Endothelial cell of umbilical vein (primary cell): ENCODE data around the gene ZNF365. TPM values are rescaled to one million over a fixed set of nuclear protein-coding genes. Genes with fewer than 3 reads are reported as not detected.

Experiments used
- BruUV-seq: library from RNA; stranded (reverse); fragments of 400-500 nt; replicated peaks from 2 replicates; lab custom pipeline; 2021; lab: Mats Ljungman, UMichigan
- CTCF ChIA-PET: fragments of 300-600, 350-600 bp; sonication (Branson Sonifier 250); formaldehyde crosslinking; loops from one replicate; lab custom pipeline; 2021; ENCODE audit warnings: antibody characterized with exemption, inconsistent platforms; lab: Charles Lee
- POLR2A ChIA-PET: fragments of 300-600, 350-600 bp; sonication (Branson Sonifier 250); formaldehyde crosslinking; loops from one replicate; lab custom pipeline; 2021; ENCODE audit warnings: antibody characterized with exemption, inconsistent platforms; lab: Charles Lee
- DNase-seq: peaks from one replicate; pipeline ENCODE4 v3.0.0-alpha.2; 2011; ENCODE audit warnings: low read depth, low spot score
- FAIRE-seq: peaks from 2 replicates; lab custom pipeline; 2011; peaks lifted over from hg19 to GRCh38; lab: Jason Lieb, UNC
- H2AFZ ChIP-seq: 2 replicates; pipeline ENCODE4 v1.6.0; 2012; ENCODE audit warnings: low read depth, low read length, control low read depth, inconsistent platforms
- H3K27ac ChIP-seq: 2 replicates; pipeline ENCODE4 v1.5.1; 2011; ENCODE audit warnings: low read depth, mild to moderate bottlenecking, control low read depth, low read length, moderate library complexity; ENCODE audit not compliant: insufficient read depth
- H3K27me3 ChIP-seq, 2 experiments: 2 replicates each; pipeline versions ENCODE4 v1.6.0 to v1.6.1; 2011; ENCODE audit warnings: low read length in 2 of 2, mixed read lengths in 1 of 2; ENCODE audit not compliant: control insufficient read depth in 2 of 2, insufficient read depth in 2 of 2
- H3K36me3 ChIP-seq, 2 experiments: 2 replicates in 1 of 2; 3 replicates in 1 of 2; pipeline ENCODE4 v1.5.1; 2011; ENCODE audit warnings: low read length in 2 of 2, mild to moderate bottlenecking in 1 of 2, moderate library complexity in 1 of 2; ENCODE audit not compliant: control insufficient read depth in 2 of 2, insufficient read depth in 2 of 2; ENCODE audit errors: extremely low read depth in 1 of 2
- H3K4me1 ChIP-seq: 3 replicates; pipeline ENCODE4 v1.5.1; 2011; ENCODE audit warnings: mild to moderate bottlenecking, low read length; ENCODE audit not compliant: control insufficient read depth, insufficient read depth; ENCODE audit errors: extremely low read depth
- H3K4me2 ChIP-seq: 2 replicates; pipeline ENCODE4 v1.6.1; 2011; ENCODE audit warnings: low read length, control low read depth, mixed read lengths; ENCODE audit not compliant: insufficient read depth
- H3K4me3 ChIP-seq, 3 experiments: fragments of 200-600 bp in 1 of 3; sonication (generic), shearing (Covaris generic) in 1 of 3; replicated peaks in 1 of 3; 2 replicates each; pipeline ENCODE4 v1.5.1; 2011 to 2016; ENCODE audit warnings: control low read depth in 3 of 3, low read length in 3 of 3, mild to moderate bottlenecking in 2 of 3, inconsistent platforms in 1 of 3, low read depth in 1 of 3, moderate library complexity in 1 of 3; ENCODE audit not compliant: insufficient read depth in 1 of 3
- H3K79me2 ChIP-seq: 2 replicates; pipeline ENCODE4 v1.6.0; 2012; ENCODE audit warnings: low read length, inconsistent platforms; ENCODE audit not compliant: control insufficient read depth, insufficient read depth
- H3K9ac ChIP-seq: replicated peaks from 2 replicates; pipeline ENCODE3; 2011; ENCODE audit warnings: low read length, control low read depth; ENCODE audit not compliant: insufficient read depth; ENCODE audit errors: extremely low read depth
- H3K9me1 ChIP-seq: replicated peaks from 3 replicates; pipeline ENCODE4 v1.6.0; 2011; ENCODE audit warnings: mild to moderate bottlenecking, low read length; ENCODE audit not compliant: control insufficient read depth, insufficient read depth; ENCODE audit errors: extremely low read depth
- H3K9me3 ChIP-seq: replicated peaks from 2 replicates; pipeline ENCODE4 v1.5.1; 2012; ENCODE audit warnings: low read length, inconsistent platforms; ENCODE audit not compliant: control insufficient read depth, insufficient read depth
- H4K20me1 ChIP-seq: replicated peaks from 2 replicates; pipeline ENCODE3; 2011; ENCODE audit warnings: mild to moderate bottlenecking, low read length; ENCODE audit not compliant: control insufficient read depth, insufficient read depth; ENCODE audit errors: extremely low read depth
- EZH2 ChIP-seq: IDR thresholded peaks from 2 replicates; pipeline ENCODE4 v1.6.1; 2012; ENCODE audit warnings: borderline replicate concordance, low read depth, mild to moderate bottlenecking, moderate library complexity, low read length, inconsistent platforms; ENCODE audit not compliant: severe bottlenecking
- FOS ChIP-seq: IDR thresholded peaks from 2 replicates; pipeline ENCODE4 v1.6.1; 2011; ENCODE audit warnings: mild to moderate bottlenecking, low read length, moderate library complexity, borderline replicate concordance; ENCODE audit not compliant: insufficient read depth
- MYC ChIP-seq: IDR thresholded peaks from one replicate; pipeline ENCODE4 v1.6.1; 2011; ENCODE audit warnings: mild to moderate bottlenecking, low read depth, low read length
- POLR2A ChIP-seq: IDR thresholded peaks from 2 replicates; pipeline ENCODE4 v1.6.1; 2012; ENCODE audit warnings: low read depth, mild to moderate bottlenecking, control low read depth, low read length
- dilution Hi-C: fragments of 300-500 bp; cut with MboI; formaldehyde crosslinking; loops from one replicate; pipeline ENCODE4 v1.15.0; 2019; ENCODE audit warnings: low sequenced_read_pairs; ENCODE audit not compliant: extremely low pct_ligation_motif_present
- intact Hi-C: fragments of 100-400 bp; cut with micrococcal nuclease; formaldehyde crosslinking; loops from one replicate; pipeline ENCODE4 v1.10.0; 2022
- polyA plus RNA-seq, 4 experiments: library from polyadenylated mRNA; depleted of rRNA in 3 of 4; stranded (reverse) in 3 of 4; unstranded in 1 of 4; fragments of >200 nt; gene quantifications; 2 replicates each; pipeline versions ENCODE4 v1.2.1 to v1.2.3, GENCODE V29; 2011 to 2012; ENCODE audit warnings: missing spikeins in 1 of 4
- total RNA-seq: library from RNA; stranded (reverse); gene quantifications from 2 replicates; pipeline ENCODE4 v1.2.3, GENCODE V29; 2021
- TF ChIP-seq, protein P1 (sequence below): IDR thresholded peaks from 2 replicates; pipeline ENCODE4 v1.6.1; 2011; ENCODE audit not compliant: insufficient read depth, insufficient read length

Gene ZNF365
- total and polyA plus RNA-seq, 2 donors (not counting 3 experiments of a cell fraction or from before 2014, with no cell fraction given) = 1.3 to 2.9 TPM

DNA sequence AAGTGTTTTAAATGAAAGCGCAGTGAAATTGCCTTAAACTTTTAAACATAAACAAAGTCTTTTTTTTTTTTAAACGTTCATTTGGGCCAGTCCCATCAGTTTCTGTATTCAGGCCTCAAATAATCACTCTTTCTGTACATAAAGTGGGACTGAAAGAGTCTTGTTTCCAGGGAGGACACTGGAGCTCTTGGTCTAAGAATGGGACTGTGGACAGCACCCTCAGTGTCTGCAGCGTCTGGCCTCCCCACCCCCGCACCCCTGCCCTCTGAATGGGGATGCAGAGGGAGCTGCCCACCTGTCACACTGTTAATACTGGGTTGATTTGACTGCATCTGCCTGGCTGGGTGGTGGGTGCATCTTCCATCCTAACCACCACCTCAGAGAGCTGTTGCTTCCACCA lies 5.2 kb downstream of the ZNF365 start:
- POLR2A ChIA-PET = no interaction called here
- CTCF ChIA-PET = no interaction called here
- no peak overlapping the region for H3K4me2 ChIP-seq

DNA sequence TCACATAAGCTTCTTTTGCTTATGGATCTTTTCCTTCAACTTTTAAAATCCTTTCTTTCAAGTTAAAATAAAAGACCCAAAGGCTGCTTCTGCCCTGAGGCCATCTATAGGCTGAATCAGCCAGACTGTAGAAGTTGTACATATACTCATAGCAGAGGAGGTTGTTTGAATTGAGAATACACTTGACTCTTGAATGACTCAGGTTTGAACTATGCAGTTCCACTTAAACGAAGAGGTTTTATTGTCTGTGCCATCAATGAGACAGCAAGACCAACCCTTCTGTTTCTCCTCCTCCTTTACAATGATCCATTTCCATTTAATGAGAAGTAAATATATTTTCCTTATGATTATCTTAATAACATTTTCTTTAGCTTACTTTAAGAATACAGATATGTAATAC lies 5.8 kb downstream of the ZNF365 start:
- FAIRE-seq = peak; percentile 38
- intact Hi-C loops = loop anchor here (5.0 kb wide), 1 partner anchor 333 kb away; no protein-coding TSS in a partner anchor
- Histone ChIP-seq H3K4me2 (peak overlapping the region; percentile 14), H4K20me1 (no peaks in the 10 kb centered on the region), H3K4me3 (no peak overlapping the region), H3K27ac (peak overlapping the region; percentile 70), H3K9me3 (no peaks in the 10 kb centered on the region), H3K9ac (no peak overlapping the region), H3K36me3 (no peaks in the 10 kb centered on the region), H3K27me3 (no peaks in the 10 kb centered on the region), H3K79me2 (no peaks in the 10 kb centered on the region), H3K9me1 (no peaks in the 10 kb centered on the region), H3K4me1 (peaks cover 41% of the 10 kb centered on the region), H2AFZ (no peak overlapping the region)
- DNase-seq = no peak
- no TSS peak for BruUV-seq
- dilution Hi-C loops = no loop called here
- peak; percentile 69 for TF ChIP-seq FOS
- TF ChIP-seq, protein P1, sequence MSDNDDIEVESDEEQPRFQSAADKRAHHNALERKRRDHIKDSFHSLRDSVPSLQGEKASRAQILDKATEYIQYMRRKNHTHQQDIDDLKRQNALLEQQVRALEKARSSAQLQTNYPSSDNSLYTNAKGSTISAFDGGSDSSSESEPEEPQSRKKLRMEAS = no peak
- ChIA-PET CTCF (interaction anchor here (0.9 to 1.0 kb wide), 2 partner anchors 34 to 115 kb away, joined by 3 read pairs; no protein-coding TSS in a partner anchor), POLR2A (no interaction called here)

More for the DNA sequence above, 5.2 kb downstream of the ZNF365 start:
- Histone ChIP-seq H3K27ac (peak overlapping the region; percentile 70), H3K9me3 (no peaks in the 10 kb centered on the region), H3K27me3 (no peaks in the 10 kb centered on the region), H3K4me3 (no peak overlapping the region), H2AFZ (no peak overlapping the region), H4K20me1 (no peaks in the 10 kb centered on the region), H3K9ac (peak overlapping the region; percentile 12), H3K9me1 (no peaks in the 10 kb centered on the region), H3K79me2 (no peaks in the 10 kb centered on the region), H3K4me1 (peaks cover 41% of the 10 kb centered on the region), H3K36me3 (no peaks in the 10 kb centered on the region)
- TF ChIP-seq EZH2 (no peak), FOS (no peak), MYC (no peak), POLR2A (no peak)
- TF ChIP-seq, protein P1 = no peak
- intact Hi-C loops (no loop called here), dilution Hi-C loops (no loop called here)
- FAIRE-seq (no peak), DNase-seq (no peak)
- no TSS peak for BruUV-seq
